H9 (cell line): ENCODE results near the gene THSD4. TPM values are rescaled to one million over a fixed set of nuclear protein-coding genes. Genes with fewer than 3 reads are reported as not detected.

Experiments
- DNase-seq: peaks from one replicate; pipeline ENCODE4 v3.0.0-alpha.2; 2017
- H2AFZ ChIP-seq: one replicate; pipeline ENCODE4 v1.6.1; 2013; ENCODE audit warnings: mild to moderate bottlenecking, low read length, control low read depth, moderate library complexity
- H2AK5ac ChIP-seq: 2 replicates; pipeline ENCODE4 v1.6.1; 2013; ENCODE audit warnings: low read length, control low read depth, mixed read lengths; ENCODE audit not compliant: insufficient read length
- H2BK120ac ChIP-seq: one replicate; pipeline ENCODE4 v1.6.1; 2013; ENCODE audit warnings: low read depth, mild to moderate bottlenecking, low read length, control low read depth, inconsistent platforms; ENCODE audit not compliant: poor library complexity, severe bottlenecking
- H2BK12ac ChIP-seq: 2 replicates; pipeline ENCODE4 v1.6.1; 2013; ENCODE audit warnings: low read length, control low read depth, mixed read lengths, low read depth; ENCODE audit not compliant: insufficient read length
- H2BK15ac ChIP-seq: 2 replicates; pipeline ENCODE4 v1.6.1; 2013; ENCODE audit warnings: low read depth, low read length, control low read depth
- H2BK20ac ChIP-seq: one replicate; pipeline ENCODE4 v1.6.1; 2013; ENCODE audit warnings: low read depth, mild to moderate bottlenecking, low read length, control low read depth, inconsistent platforms; ENCODE audit not compliant: poor library complexity, severe bottlenecking
- H2BK5ac ChIP-seq: 2 replicates; pipeline ENCODE4 v1.6.1; 2013; ENCODE audit warnings: low read length, control low read depth, mixed read lengths; ENCODE audit not compliant: insufficient read length
- H3K14ac ChIP-seq: 2 replicates; pipeline ENCODE4 v1.6.1; 2013; ENCODE audit warnings: low read length, control low read depth; ENCODE audit not compliant: insufficient read depth
- H3K18ac ChIP-seq: 2 replicates; pipeline ENCODE4 v1.6.1; 2013; ENCODE audit warnings: low read depth, mild to moderate bottlenecking, mixed read lengths, low read length, control low read depth; ENCODE audit not compliant: insufficient read length
- H3K23ac ChIP-seq: 2 replicates; pipeline ENCODE4 v1.6.1; 2013; ENCODE audit warnings: low read length, control low read depth, mixed read lengths, low read depth; ENCODE audit not compliant: insufficient read length
- H3K23me2 ChIP-seq: 2 replicates; pipeline ENCODE4 v1.6.1; 2013; ENCODE audit warnings: low read depth, mild to moderate bottlenecking, mixed read lengths, low read length, control low read depth; ENCODE audit not compliant: insufficient read length, poor library complexity, severe bottlenecking
- H3K27ac ChIP-seq: 2 replicates; pipeline ENCODE4 v1.5.1; 2013; ENCODE audit warnings: low read length, control low read depth, mixed read lengths, low read depth; ENCODE audit not compliant: insufficient read length
- H3K27me3 ChIP-seq: 2 replicates; pipeline ENCODE4 v1.6.1; 2013; ENCODE audit warnings: low read length, control low read depth, inconsistent platforms; ENCODE audit not compliant: insufficient read depth
- H3K4ac ChIP-seq: 2 replicates; pipeline ENCODE4 v1.6.1; 2013; ENCODE audit warnings: low read depth, mild to moderate bottlenecking, control low read depth, inconsistent platforms, low read length, moderate library complexity
- H3K4me1 ChIP-seq: 2 replicates; pipeline ENCODE4 v1.6.1; 2013; ENCODE audit warnings: low read length, control low read depth, inconsistent platforms; ENCODE audit not compliant: insufficient read depth
- H3K4me2 ChIP-seq: 2 replicates; pipeline ENCODE4 v1.6.1; 2013; ENCODE audit warnings: low read length, control low read depth, mixed read lengths; ENCODE audit not compliant: insufficient read length, insufficient read depth
- H3K56ac ChIP-seq: 2 replicates; pipeline ENCODE4 v1.6.1; 2013; ENCODE audit warnings: low read depth, mild to moderate bottlenecking, mixed read lengths, low read length, control low read depth; ENCODE audit not compliant: insufficient read length
- H3K79me1 ChIP-seq: 2 replicates; pipeline ENCODE4 v1.6.1; 2013; ENCODE audit warnings: low read depth, mild to moderate bottlenecking, moderate library complexity, low read length, control low read depth, inconsistent platforms; ENCODE audit not compliant: insufficient read depth, poor library complexity, severe bottlenecking
- H3K79me2 ChIP-seq: 2 replicates; pipeline ENCODE4 v1.6.1; 2013; ENCODE audit warnings: low read length, control low read depth, inconsistent platforms; ENCODE audit not compliant: insufficient read depth
- H3K9ac ChIP-seq: 2 replicates; pipeline ENCODE4 v1.6.1; 2013; ENCODE audit warnings: low read length, control low read depth, mixed read lengths; ENCODE audit not compliant: insufficient read length; ENCODE audit errors: extremely low read depth
- H3K9me3 ChIP-seq: one replicate; pipeline ENCODE4 v1.6.1; 2013; ENCODE audit warnings: low read depth, low read length, inconsistent platforms; ENCODE audit not compliant: control insufficient read depth
- H3T11ph ChIP-seq: one replicate; pipeline ENCODE4 v1.6.1; 2013; ENCODE audit warnings: mild to moderate bottlenecking, low read length, control low read depth, inconsistent platforms
- H4K20me1 ChIP-seq: one replicate; pipeline ENCODE4 v1.6.1; 2013; ENCODE audit not compliant: control insufficient read depth, insufficient read length, insufficient read depth
- H4K5ac ChIP-seq: 2 replicates; pipeline ENCODE4 v1.6.1; 2013; ENCODE audit warnings: low read depth, mild to moderate bottlenecking, mixed read lengths, low read length, control low read depth; ENCODE audit not compliant: insufficient read length
- H4K8ac ChIP-seq: replicated peaks from 2 replicates; pipeline ENCODE4 v1.6.1; 2013; ENCODE audit warnings: low read length, control low read depth, mixed read lengths, low read depth; ENCODE audit not compliant: insufficient read length
- H4K91ac ChIP-seq: 2 replicates; pipeline ENCODE4 v1.6.1; 2013; ENCODE audit warnings: low read depth, mild to moderate bottlenecking, moderate library complexity, mixed read lengths, low read length, control low read depth; ENCODE audit not compliant: insufficient read length
- H3K27ac Mint-ChIP-seq, 3 experiments: 2 replicates in 2 of 3; 3 replicates in 1 of 3; pipeline ENCODE4 v1.8.0; 2020 to 2021; ENCODE audit warnings: mixed read lengths in 3 of 3, mild to moderate bottlenecking in 1 of 3, moderate library complexity in 1 of 3
- H3K27me3 Mint-ChIP-seq: 2 replicates; pipeline ENCODE4 v1.8.0; 2021; ENCODE audit warnings: low read depth, mild to moderate bottlenecking, moderate library complexity, mixed read lengths
- H3K36me3 Mint-ChIP-seq, 3 experiments: 2 replicates in 2 of 3; 3 replicates in 1 of 3; pipeline ENCODE4 v1.8.0; 2020 to 2021; ENCODE audit warnings: low read depth in 3 of 3, mixed read lengths in 3 of 3; ENCODE audit not compliant: insufficient read depth in 1 of 3
- H3K4me1 Mint-ChIP-seq, 2 experiments: 2 replicates each; pipeline ENCODE4 v1.8.0; 2020; ENCODE audit warnings: mixed read lengths in 2 of 2
- H3K4me3 Mint-ChIP-seq, 2 experiments: 2 replicates in 1 of 2; 3 replicates in 1 of 2; pipeline ENCODE4 v1.8.0; 2020 to 2021; ENCODE audit warnings: mild to moderate bottlenecking in 2 of 2, mixed read lengths in 2 of 2, moderate library complexity in 1 of 2
- H3K9me3 Mint-ChIP-seq, 2 experiments: 2 replicates in 1 of 2; 3 replicates in 1 of 2; pipeline ENCODE4 v1.8.0; 2020; ENCODE audit warnings: mild to moderate bottlenecking in 2 of 2, mixed read lengths in 2 of 2, moderate library complexity in 1 of 2
- WGBS: extraction: QIAGEN DNeasy Blood & Tissue Kit; methylation state at CpG from one replicate; pipeline ENCODE4 v1.1.7; 2013; ENCODE audit warnings: missing lambda C conversion rate, low lambda C conversion rate, mixed read lengths; ENCODE audit not compliant: insufficient read length; ENCODE audit errors: extremely low coverage; 5-methylcytosine and 5-hydroxymethylcytosine counted together
- total RNA-seq: library from RNA; stranded (reverse); gene quantifications from 2 replicates; pipeline ENCODE4 v1.2.1, GENCODE V29; 2021
- TF ChIP-seq, protein P1 (sequence below): fragments of 200-600 bp; sonication (generic); conservative IDR thresholded peaks from 3 replicates; pipeline ENCODE4 v1.8.0; 2021; ENCODE audit warnings: antibody characterized with exemption, mild to moderate bottlenecking

THSD4 gene
- total RNA-seq, 1 experiment from 2014 or later: 5.5 TPM

GRCh38 chr15:71384501-71384900, 269.2 kb downstream of the THSD4 start:
- no peak overlapping the region for H3K27ac ChIP-seq
- Mint-ChIP-seq H3K27ac (peak overlapping the region in 2 of 3 experiments; percentile 34 to 44; a peak in 1 of 7 replicates), H3K27me3 (no peaks in the 10 kb centered on the region), H3K9me3 (peaks cover 4 to 6% of the 10 kb centered on the region in 2 experiments), H3K36me3 (peaks cover 0 to 13% (median 8%) of the 10 kb centered on the region in 3 experiments; a peak in 5 of 7 replicates), H3K4me3 (0 out of 5 replicates have a peak overlapping the region, but pooled peaks of 1 of the 2 experiments have one; percentile 4), H3K4me1 (peaks cover 56 to 57% of the 10 kb centered on the region in 2 experiments)
- H3K18ac ChIP-seq: no peak overlapping the region
- H2AK5ac ChIP-seq: no peak overlapping the region
- H2BK5ac ChIP-seq: no peak overlapping the region
- no peaks in the 10 kb centered on the region for H3K79me2 ChIP-seq
- H3K14ac ChIP-seq: no peak overlapping the region
- no CpG with 5 or more reads among the region's 3 CpGs for WGBS
- H4K5ac ChIP-seq: no peak overlapping the region
- no peak overlapping the region for H3K56ac ChIP-seq
- no peak overlapping the region for H3T11ph ChIP-seq
- no peak for DNase-seq
- H3K9ac ChIP-seq: no peak overlapping the region
- H2AFZ ChIP-seq: no peak overlapping the region
- H4K91ac ChIP-seq: no peak overlapping the region
- no peaks in the 10 kb centered on the region for H3K9me3 ChIP-seq
- H2BK20ac ChIP-seq: no peak overlapping the region
- H2BK15ac ChIP-seq: no peak overlapping the region
- H3K79me1 ChIP-seq: no peaks in the 10 kb centered on the region
- H3K27me3 ChIP-seq: no peaks in the 10 kb centered on the region
- no peak overlapping the region for H3K23ac ChIP-seq
- TF ChIP-seq, protein P1, sequence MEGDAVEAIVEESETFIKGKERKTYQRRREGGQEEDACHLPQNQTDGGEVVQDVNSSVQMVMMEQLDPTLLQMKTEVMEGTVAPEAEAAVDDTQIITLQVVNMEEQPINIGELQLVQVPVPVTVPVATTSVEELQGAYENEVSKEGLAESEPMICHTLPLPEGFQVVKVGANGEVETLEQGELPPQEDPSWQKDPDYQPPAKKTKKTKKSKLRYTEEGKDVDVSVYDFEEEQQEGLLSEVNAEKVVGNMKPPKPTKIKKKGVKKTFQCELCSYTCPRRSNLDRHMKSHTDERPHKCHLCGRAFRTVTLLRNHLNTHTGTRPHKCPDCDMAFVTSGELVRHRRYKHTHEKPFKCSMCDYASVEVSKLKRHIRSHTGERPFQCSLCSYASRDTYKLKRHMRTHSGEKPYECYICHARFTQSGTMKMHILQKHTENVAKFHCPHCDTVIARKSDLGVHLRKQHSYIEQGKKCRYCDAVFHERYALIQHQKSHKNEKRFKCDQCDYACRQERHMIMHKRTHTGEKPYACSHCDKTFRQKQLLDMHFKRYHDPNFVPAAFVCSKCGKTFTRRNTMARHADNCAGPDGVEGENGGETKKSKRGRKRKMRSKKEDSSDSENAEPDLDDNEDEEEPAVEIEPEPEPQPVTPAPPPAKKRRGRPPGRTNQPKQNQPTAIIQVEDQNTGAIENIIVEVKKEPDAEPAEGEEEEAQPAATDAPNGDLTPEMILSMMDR: no peak
- no peak overlapping the region for H3K4me2 ChIP-seq
- H2BK120ac ChIP-seq: no peak overlapping the region
- no peaks in the 10 kb centered on the region for H4K20me1 ChIP-seq
- no peak overlapping the region for H2BK12ac ChIP-seq
- no peak overlapping the region for H4K8ac ChIP-seq
- H3K4me1 ChIP-seq: peaks cover 22% of the 10 kb centered on the region; the same call in 1 of the 2 replicates
- H3K4ac ChIP-seq: no peak overlapping the region
- no peaks in the 10 kb centered on the region for H3K23me2 ChIP-seq
